HepG2 (cell line): ENCODE data around the gene AAR2.

Experiments
- EZH2 ChIP-seq: conservative IDR thresholded peaks from 2 replicates; pipeline ENCODE4 v1.6.1; 2012; ENCODE audit warnings: mild to moderate bottlenecking, low read depth, low read length, moderate library complexity
- FOSL1 ChIP-seq: sonication (generic); formaldehyde crosslinking; IDR thresholded peaks from 2 replicates; pipeline ENCODE4 v1.9.0; 2021; ENCODE audit warnings: missing genetic modification reagents, borderline replicate concordance
- POLR2A ChIP-seq, 2 experiments: IDR thresholded peaks; 2 replicates each; pipeline ENCODE4 v1.6.1; 2011; ENCODE audit warnings: low read depth in 2 of 2, low read length in 2 of 2, mild to moderate bottlenecking in 1 of 2, moderate library complexity in 1 of 2; ENCODE audit not compliant: insufficient read depth in 1 of 2
- RXRA ChIP-seq: sonication (generic); formaldehyde crosslinking; IDR thresholded peaks from 2 replicates; pipeline ENCODE4 v1.5.1; 2020; ENCODE audit warnings: missing genetic modification reagents
- TF ChIP-seq, protein P1 (sequence below): sonication (generic); formaldehyde crosslinking; conservative IDR thresholded peaks from 2 replicates; pipeline ENCODE4 v1.5.0; 2020; ENCODE audit warnings: missing genetic modification reagents

DNA sequence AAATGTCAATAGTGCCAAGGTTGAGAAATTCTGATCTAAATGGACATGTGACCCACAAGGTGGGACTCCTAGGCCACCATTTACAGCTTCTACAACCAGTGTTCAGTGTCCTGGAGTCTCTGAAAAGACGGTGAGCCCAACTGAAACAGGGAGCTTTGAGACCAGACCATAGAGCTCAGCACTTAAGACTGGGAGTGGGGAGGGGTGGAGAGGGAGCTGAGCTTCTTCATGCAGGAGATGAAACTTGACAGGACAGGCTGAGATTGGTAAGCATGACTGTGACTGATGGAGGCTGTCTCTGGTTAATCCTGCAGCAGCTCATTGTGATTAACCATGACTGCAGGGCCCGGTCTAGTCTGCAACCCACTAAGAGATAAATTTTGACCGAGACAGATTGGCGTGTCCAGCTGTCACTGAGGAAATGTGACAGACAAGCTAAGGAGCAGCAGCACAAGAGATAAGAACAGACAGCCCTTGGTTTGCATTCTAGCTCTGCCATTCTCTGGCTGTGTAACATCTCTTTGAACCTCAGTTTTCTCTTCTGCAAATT lies 1.4 kb upstream of the AAR2 start:
- TF ChIP-seq POLR2A (IDR thresholded peaks at IDR 0.05; ENCODE audit: insufficient read depth in 1 of 2, low read depth in 2 of 2, low read length in 2 of 2): no peak
- no peak for TF ChIP-seq RXRA (CRISPR knock-in tag)
- TF ChIP-seq, protein P1, sequence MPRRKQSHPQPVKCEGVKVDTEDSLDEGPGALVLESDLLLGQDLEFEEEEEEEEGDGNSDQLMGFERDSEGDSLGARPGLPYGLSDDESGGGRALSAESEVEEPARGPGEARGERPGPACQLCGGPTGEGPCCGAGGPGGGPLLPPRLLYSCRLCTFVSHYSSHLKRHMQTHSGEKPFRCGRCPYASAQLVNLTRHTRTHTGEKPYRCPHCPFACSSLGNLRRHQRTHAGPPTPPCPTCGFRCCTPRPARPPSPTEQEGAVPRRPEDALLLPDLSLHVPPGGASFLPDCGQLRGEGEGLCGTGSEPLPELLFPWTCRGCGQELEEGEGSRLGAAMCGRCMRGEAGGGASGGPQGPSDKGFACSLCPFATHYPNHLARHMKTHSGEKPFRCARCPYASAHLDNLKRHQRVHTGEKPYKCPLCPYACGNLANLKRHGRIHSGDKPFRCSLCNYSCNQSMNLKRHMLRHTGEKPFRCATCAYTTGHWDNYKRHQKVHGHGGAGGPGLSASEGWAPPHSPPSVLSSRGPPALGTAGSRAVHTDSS (CRISPR knock-in tag): no peak
- TF ChIP-seq FOSL1 (CRISPR knock-in tag): no peak
- TF ChIP-seq EZH2: no peak
